ENCODE data around the gene ZBTB20. TPM values are rescaled to one million over a fixed set of nuclear protein-coding genes. Genes with fewer than 3 reads are reported as not detected.

The ZBTB20 gene
- total RNA-seq, 1 donor from 2014 or later: 27.5 TPM

- H3K9me3 Mint-ChIP-seq (ENCODE audit: unreplicated experiment): no peaks in the 10 kb centered on the region
- H3K4me3 Mint-ChIP-seq (ENCODE audit: unreplicated experiment): no peak overlapping the region
- no peak for DNase-seq
- peaks cover 2% of the 10 kb centered on the region for H3K27me3 Mint-ChIP-seq (ENCODE audit: unreplicated experiment)
- peaks cover 5% of the 10 kb centered on the region for H3K4me1 Mint-ChIP-seq (ENCODE audit: low read depth, unreplicated experiment)
- H3K27ac Mint-ChIP-seq (ENCODE audit: unreplicated experiment): no peak overlapping the region
- no peaks in the 10 kb centered on the region for H3K36me3 Mint-ChIP-seq (ENCODE audit: unreplicated experiment)
- no peak for TF ChIP-seq CTCF (IDR thresholded peaks at IDR 0.05; ENCODE audit: partially characterized antibody, unreplicated experiment)
Measured at GRCh38 chr3:114444216-114444615, 702.9 kb downstream of the ZBTB20 start.

- Mint-ChIP-seq H3K27ac (ENCODE audit: unreplicated experiment) (no peak overlapping the region), H3K27me3 (ENCODE audit: unreplicated experiment) (peaks cover 2% of the 10 kb centered on the region), H3K9me3 (ENCODE audit: unreplicated experiment) (no peaks in the 10 kb centered on the region), H3K4me3 (ENCODE audit: unreplicated experiment) (no peak overlapping the region), H3K36me3 (ENCODE audit: unreplicated experiment) (no peaks in the 10 kb centered on the region), H3K4me1 (ENCODE audit: low read depth, unreplicated experiment) (peaks cover 5% of the 10 kb centered on the region)
- no peak for DNase-seq
- TF ChIP-seq CTCF (IDR thresholded peaks at IDR 0.05; ENCODE audit: partially characterized antibody, unreplicated experiment): no peak
Measured at GRCh38 chr3:114442246-114442645, 704.8 kb downstream of the ZBTB20 start.

GRCh38 chr3:114441386-114441785 lies 705.7 kb downstream of the ZBTB20 start:
- Mint-ChIP-seq H3K27ac (ENCODE audit: unreplicated experiment) (no peak overlapping the region), H3K4me3 (ENCODE audit: unreplicated experiment) (no peak overlapping the region), H3K36me3 (ENCODE audit: unreplicated experiment) (no peaks in the 10 kb centered on the region), H3K4me1 (ENCODE audit: low read depth, unreplicated experiment) (peaks cover 5% of the 10 kb centered on the region), H3K27me3 (ENCODE audit: unreplicated experiment) (peaks cover 2% of the 10 kb centered on the region), H3K9me3 (ENCODE audit: unreplicated experiment) (no peaks in the 10 kb centered on the region)
- TF ChIP-seq CTCF (IDR thresholded peaks at IDR 0.05; ENCODE audit: partially characterized antibody, unreplicated experiment): no peak
- DNase-seq: no peak

GRCh38 chr3:114440700-114441099 lies 706.4 kb downstream of the ZBTB20 start:
- Mint-ChIP-seq H3K27me3 (ENCODE audit: unreplicated experiment) (peaks cover 2% of the 10 kb centered on the region), H3K27ac (ENCODE audit: unreplicated experiment) (no peak overlapping the region), H3K9me3 (ENCODE audit: unreplicated experiment) (no peaks in the 10 kb centered on the region), H3K4me3 (ENCODE audit: unreplicated experiment) (no peak overlapping the region), H3K36me3 (ENCODE audit: unreplicated experiment) (no peaks in the 10 kb centered on the region), H3K4me1 (ENCODE audit: low read depth, unreplicated experiment) (peaks cover 5% of the 10 kb centered on the region)
- TF ChIP-seq CTCF (IDR thresholded peaks at IDR 0.05; ENCODE audit: partially characterized antibody, unreplicated experiment): no peak
- DNase-seq: no peak

GRCh38 chr3:114439284-114439683 lies 707.8 kb downstream of the ZBTB20 start:
- no peaks in the 10 kb centered on the region for H3K36me3 Mint-ChIP-seq (ENCODE audit: unreplicated experiment)
- no peak for DNase-seq
- no peak for TF ChIP-seq CTCF (IDR thresholded peaks at IDR 0.05; ENCODE audit: partially characterized antibody, unreplicated experiment)
- peaks cover 5% of the 10 kb centered on the region for H3K4me1 Mint-ChIP-seq (ENCODE audit: low read depth, unreplicated experiment)
- H3K27me3 Mint-ChIP-seq (ENCODE audit: unreplicated experiment): peaks cover 2% of the 10 kb centered on the region
- no peak overlapping the region for H3K4me3 Mint-ChIP-seq (ENCODE audit: unreplicated experiment)
- H3K9me3 Mint-ChIP-seq (ENCODE audit: unreplicated experiment): no peaks in the 10 kb centered on the region
- H3K27ac Mint-ChIP-seq (ENCODE audit: unreplicated experiment): no peak overlapping the region
